GM12892 (cell line): Measurements from ENCODE around the gene CCDC192.

Experiments used
- POLR2A ChIP-seq: IDR thresholded peaks from 2 replicates; pipeline ENCODE4 v1.6.1; 2011; ENCODE audit warnings: low read depth, low read length, control low read depth
- POLR2AphosphoS5 ChIP-seq: IDR thresholded peaks from 2 replicates; pipeline ENCODE4 v1.6.1; 2011; ENCODE audit warnings: low read depth, low read length, control low read depth

DNA sequence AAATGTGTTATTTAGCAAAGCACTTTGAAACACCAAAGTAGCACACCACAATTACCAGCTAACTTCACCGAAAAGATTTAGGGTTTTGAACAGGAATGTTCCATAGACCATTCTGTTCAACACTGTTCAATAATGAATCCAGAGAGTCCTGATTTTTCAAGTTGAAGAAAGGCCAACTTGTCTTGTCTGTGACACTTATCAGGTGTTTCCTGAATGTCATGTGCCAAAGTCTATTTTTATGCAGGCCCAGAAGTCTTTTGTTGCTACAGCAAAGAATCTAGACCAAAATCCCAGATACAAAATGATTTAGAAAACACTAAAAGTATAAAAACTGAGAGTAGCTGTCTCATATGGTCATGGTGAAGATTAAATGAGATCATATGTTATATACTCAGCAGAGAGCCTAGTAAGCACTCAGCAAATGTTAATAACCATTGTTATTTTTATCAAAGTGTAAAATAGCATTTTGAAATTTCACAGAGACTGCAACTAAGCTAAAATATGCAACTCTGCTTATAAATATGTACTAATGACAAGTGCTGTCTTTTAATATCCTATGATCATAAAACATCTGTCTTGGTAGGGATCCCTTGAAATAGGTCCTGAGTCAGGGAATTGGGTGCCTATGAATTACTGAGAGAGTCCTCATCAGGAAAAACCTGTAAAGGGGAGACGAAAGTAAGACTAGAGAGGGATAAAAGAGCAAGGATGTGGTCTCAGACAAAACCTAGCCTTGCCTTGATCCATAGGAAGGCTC, 258.0 kb downstream of the CCDC192 start:
- TF ChIP-seq POLR2A (no peak), POLR2AphosphoS5 (no peak)
